Midbrain (tissue), 1 donor: ENCODE data around the gene CD44.

Experiments
- DNase-seq: peaks from one replicate; lab custom pipeline; 2025; lab: John Stamatoyannopoulos, UW

CD44 gene

DNA sequence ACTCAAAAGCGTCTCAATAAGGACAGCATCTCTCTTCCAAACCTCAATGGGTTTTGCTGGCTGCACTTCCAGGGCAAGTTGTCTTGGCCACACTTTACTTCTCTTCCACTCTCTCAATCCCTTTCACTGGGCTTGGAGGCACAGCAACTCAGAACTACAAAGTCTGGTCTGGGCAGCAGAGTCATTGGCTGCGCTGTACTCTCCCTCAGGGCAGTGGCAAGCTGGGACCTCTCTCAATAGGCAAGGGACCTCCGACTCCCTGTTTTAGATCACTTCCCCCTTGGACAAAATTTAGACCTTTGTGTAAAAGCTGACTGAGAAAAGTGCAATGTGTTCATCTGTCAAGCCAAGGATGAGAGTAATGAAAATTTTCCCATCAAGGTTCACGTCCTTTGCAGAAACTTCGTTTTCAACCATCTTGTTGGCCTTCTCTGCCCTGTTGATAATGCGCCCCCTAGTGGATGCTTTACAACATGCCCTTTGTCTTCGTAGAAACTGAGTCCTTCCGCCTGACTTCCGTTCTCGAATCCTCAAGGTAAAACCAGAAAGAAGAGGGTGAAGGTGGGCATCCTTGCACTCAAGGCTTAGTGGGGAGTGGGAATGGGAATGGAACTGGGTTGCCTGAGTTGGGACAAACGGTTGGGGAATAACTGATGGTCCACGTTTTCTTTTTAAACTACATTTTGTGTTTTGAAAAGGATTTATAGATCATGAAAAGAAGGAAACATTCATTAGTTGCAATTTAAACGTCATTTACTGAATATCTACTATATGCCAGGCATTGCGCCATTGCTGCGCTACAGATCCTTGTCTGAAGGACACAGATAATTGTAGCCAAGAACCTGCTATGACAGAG, 99.1 kb downstream of the CD44 start:
- peak; percentile 36 for DNase-seq

DNA sequence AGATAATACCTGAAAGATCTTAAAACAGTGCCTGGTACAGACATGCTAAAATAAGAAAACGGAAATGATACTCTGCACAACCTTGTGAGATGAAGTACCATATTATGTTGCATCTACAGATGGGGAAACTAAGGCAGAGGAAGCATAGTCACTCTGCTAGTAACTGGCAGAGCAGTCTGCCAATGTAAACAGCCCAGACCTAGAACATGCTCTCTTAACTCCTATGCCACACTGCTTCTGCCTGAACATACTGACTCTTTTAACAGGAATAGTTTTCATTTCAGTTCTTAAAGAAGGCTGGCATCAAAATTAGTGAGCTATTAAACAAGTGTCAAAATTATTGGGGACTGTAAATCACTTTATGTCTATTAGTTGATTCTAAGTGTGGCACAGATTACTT, 99.9 kb downstream of the CD44 start:
- no peak for DNase-seq

- DNase-seq: no peak
Observed at GRCh38 chr11:35239471-35240075, 100.6 kb downstream of the CD44 start.

GRCh38 chr11:35241083-35241482, 102.1 kb downstream of the CD44 start:
- DNase-seq: no peak

GRCh38 chr11:35241531-35241930, 102.6 kb downstream of the CD44 start:
- no peak for DNase-seq

DNA sequence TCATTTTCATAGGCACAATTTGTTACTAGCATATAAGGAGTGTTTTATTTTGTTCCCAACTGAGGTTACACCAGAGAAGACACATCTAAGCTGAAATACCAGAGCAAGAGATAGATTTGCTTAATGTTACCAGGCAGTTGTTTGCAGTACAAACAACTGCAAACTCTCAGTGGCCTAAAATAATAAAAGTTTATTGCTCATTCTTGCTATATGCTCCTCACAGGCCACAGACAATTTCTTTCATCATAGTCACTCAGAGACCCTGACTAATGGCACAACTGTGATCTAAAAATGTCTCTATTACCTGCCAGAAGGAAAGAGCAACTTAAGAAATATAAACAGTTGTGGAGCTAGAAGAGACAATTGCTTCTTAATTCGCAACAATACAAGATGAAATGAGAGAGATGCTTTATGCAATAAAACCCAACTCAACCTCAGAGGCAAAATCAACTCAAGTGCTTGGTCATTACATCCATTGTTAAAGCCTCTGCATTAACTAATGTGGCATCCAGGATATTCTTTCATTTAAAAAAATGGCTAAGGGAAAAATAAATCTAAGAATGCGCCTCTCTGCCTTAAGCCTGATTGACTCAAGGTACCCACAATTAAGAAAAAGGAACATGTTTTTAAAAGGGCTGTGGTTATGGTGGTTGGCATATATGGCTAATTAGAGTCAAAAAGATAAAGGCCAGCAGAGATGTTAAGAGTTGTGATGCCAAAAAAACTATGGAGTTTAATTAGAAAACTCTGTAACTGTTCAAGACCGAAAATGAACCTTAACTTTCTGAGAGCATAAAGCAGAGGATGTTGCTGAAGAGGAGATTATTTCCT, 103.7 kb downstream of the CD44 start:
- no peak for DNase-seq

DNA sequence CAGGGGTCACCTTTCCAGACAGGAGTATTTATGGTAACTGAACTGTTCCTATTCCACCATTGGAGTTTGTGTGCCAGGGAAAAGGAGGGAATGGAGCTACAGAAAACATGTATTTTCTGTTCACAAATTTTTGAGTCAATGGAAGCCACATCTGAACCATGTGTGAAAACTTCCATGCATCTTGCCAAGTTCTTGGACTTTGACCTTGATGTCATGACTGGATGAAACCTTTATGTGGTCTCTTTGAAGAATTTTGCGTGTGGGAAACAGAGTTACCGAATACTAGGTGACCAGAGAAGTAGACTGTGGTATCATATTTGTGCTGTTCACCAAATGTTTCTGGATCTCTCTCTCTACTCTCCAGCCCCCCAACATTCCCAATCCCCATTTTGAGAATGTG, 104.8 kb downstream of the CD44 start:
- no peak for DNase-seq

- DNase-seq: no peak
Observed at GRCh38 chr11:35245056-35245455, 106.1 kb downstream of the CD44 start.

GRCh38 chr11:35245786-35246185, 106.8 kb downstream of the CD44 start:
- DNase-seq: no peak

- no peak for DNase-seq
Observed at GRCh38 chr11:35246745-35247144, 107.8 kb downstream of the CD44 start.

- no peak for DNase-seq
Observed at GRCh38 chr11:35247428-35247827, 108.5 kb downstream of the CD44 start.

- no peak for DNase-seq
Observed at GRCh38 chr11:35247863-35248262, 108.9 kb downstream of the CD44 start.

GRCh38 chr11:35248558-35249323, 109.8 kb downstream of the CD44 start:
- DNase-seq: no peak

DNA sequence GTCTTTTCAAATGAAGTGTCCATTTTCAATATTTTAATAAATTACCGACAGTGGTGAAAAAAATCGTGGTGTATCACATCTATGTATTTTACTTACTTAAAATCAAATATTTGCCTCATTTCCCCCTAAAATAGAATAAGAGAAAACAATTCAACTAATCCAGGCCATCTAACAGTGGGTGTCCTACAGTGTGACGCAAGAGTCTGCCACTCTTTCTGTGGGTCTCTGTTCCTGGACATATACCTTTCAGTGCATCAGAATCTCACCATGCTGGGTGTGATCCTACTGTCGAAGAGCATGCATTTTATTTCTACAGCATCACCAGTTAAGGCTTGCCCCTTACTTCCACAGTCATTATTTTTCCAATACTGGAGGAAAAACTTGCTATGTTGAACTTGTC, 111.2 kb downstream of the CD44 start:
- DNase-seq: no peak

GRCh38 chr11:35250621-35251020, 111.7 kb downstream of the CD44 start:
- DNase-seq: no peak

DNA sequence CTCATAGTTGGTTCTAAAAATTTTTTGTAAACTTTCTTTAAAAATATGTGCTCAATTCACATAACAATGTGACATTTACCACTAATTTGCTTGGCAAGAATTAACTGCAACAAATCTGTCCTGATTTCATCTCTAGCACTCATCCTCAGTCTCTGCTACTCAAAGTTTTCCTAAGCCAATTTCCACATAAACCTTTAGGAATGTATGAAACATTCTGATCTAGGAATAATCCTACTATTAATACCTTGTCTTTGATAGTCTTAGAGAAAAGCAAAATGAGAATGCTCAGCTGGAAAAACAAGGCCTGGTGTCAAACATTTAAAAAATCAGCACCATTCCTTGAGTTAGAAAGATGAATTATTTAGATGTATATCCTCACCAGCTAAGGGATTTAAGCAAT, 114.3 kb downstream of the CD44 start:
- DNase-seq: no peak

DNA sequence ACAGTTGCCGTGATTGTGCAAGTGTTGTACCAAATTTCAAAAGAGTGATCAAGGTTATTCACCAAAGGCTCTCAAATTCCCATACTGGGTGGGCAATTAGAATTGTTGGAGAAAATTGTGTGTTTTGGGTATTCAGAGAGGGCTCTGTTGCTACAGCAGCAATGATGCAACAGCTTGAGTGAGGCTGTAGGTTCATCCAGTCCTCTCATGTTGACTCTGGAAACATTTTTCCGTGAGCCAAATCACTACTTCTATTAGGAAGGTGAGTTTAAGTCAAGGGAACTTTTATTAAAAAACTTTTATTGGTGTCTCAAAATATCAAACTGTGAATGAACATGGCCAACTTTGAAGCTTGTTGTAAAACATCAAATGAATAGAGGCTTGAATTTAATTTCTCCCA, 116.5 kb downstream of the CD44 start:
- DNase-seq: no peak

DNA sequence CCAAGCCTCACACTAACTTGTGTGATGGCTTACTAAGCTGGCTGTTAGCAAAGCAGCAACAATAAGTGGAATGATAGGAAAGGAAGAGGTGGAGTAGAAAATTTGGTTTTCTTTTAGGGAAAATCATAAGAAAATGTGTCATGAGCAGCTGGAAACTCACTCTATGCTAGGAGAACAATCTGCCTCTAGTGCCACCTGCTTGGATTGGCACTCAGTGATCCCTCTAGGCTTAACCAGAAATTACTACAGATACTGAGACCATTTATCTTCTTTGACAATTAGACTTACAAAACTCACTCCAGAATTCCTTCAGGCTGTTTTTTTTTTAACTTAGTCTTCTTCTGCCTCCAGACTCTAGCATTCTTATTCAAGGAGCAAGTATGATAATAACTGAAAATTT, 117.3 kb downstream of the CD44 start:
- no peak for DNase-seq

- no peak for DNase-seq
Observed at GRCh38 chr11:35257281-35257680, 118.3 kb downstream of the CD44 start.

- DNase-seq: no peak
Observed at GRCh38 chr11:35259529-35259928, 120.6 kb downstream of the CD44 start.

DNA sequence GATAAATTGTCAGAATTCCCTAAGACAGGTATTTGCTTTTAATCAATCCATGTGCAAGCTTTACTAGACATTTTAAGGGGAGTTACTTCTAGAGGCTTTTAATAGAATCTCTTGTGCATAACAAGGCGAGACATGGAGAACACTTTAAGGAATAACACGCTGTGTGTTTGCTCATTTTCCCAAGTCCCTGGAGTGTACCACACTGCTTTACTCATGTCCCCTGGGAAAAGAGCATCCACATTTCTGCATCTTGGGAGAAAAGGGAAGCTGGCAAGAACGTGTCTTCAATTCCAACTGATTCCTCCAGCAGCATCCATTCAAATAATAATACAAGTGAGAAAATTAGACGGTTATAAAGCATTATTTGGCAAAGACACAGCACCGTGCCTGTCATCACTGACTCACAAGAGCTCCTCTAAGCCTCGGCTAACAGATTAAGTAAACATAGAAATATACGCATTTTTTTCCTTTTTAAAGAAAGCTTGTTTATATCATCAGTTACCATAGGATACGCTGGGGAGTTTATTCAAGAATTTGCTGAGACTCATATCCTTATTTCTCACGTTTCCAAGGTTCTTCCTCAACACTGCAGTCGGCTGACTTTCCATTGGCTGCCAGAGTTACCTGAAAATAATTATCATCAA, 121.5 kb downstream of the CD44 start:
- no peak for DNase-seq

DNA sequence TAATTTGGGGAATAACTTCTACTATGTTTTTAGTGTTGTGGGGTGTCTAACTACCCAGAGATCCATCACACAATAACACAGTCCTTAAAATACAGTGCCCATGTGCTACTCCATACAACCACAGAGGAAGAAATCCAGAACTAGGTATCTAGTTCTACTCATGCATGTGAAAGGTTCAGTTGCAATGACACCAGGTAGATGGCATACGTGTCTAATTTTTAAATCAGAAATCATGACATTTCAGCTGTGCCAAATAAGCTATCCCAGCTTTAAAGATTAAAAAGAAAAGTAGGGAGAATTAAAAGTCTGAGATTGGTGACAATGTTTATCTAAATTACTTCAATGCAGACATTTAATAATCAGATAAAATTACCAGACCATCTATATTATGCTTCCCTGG, 122.2 kb downstream of the CD44 start:
- DNase-seq: no peak
